ENCODE data around the gene TMEM154. TPM values are rescaled to one million over a fixed set of nuclear protein-coding genes. Genes with fewer than 3 reads are reported as not detected.

TMEM154 gene
- polyA plus RNA-seq, 1 donor (not counting 4 experiments of a cell fraction or from before 2014, with no cell fraction given), result 106 TPM

GRCh38 chr4:152578670-152579069 lies 101.1 kb downstream of the TMEM154 start:
- H3K27me3 ChIP-seq (ENCODE audit: control insufficient read depth, extremely low read depth, insufficient read depth, low read length), result no peaks in the 10 kb centered on the region
- H3K4me1 ChIP-seq (ENCODE audit: control insufficient read depth, extremely low read depth, insufficient read depth, low read length), result peaks cover 4% of the 10 kb centered on the region
- no peaks in the 10 kb centered on the region for H3K79me2 ChIP-seq (ENCODE audit: control insufficient read depth, insufficient read depth, low read length)
- H4K20me1 ChIP-seq (ENCODE audit: control insufficient read depth, extremely low read depth, insufficient read depth, low read length), result no peaks in the 10 kb centered on the region
- no peaks in the 10 kb centered on the region for H3K9me3 ChIP-seq (ENCODE audit: control insufficient read depth, low read depth, low read length)
- no peaks in the 10 kb centered on the region for H3K36me3 ChIP-seq (ENCODE audit: control insufficient read depth in 2 of 2, extremely low read depth in 1 of 2, insufficient read depth in 2 of 2, low read length in 2 of 2)
- no peak overlapping the region for H3K27ac ChIP-seq (ENCODE audit: control insufficient read depth, insufficient read depth, low read length)
- H2AFZ ChIP-seq (ENCODE audit: control insufficient read depth, low read length), result no peak overlapping the region
- dilution Hi-C loops (cut with MboI; ENCODE audit: extremely low pct_ligation_motif_present, low sequenced_read_pairs), result no loop called here
- no peak overlapping the region for H3K4me2 ChIP-seq (ENCODE audit: control insufficient read depth, extremely low read depth, insufficient read depth, low read depth, low read length)
- no peaks in the 10 kb centered on the region for H3K9me1 ChIP-seq (ENCODE audit: control insufficient read depth, extremely low read depth, insufficient read depth, low read length)
- no peak overlapping the region for H3K4me3 ChIP-seq (ENCODE audit: control insufficient read depth in 2 of 3, extremely low read depth in 1 of 3, insufficient read depth in 2 of 3, low read depth in 1 of 3, low read length in 3 of 3)
- FAIRE-seq (no peak), DNase-seq (ENCODE audit: low read depth, low spot score) (no peak)
- TF ChIP-seq EZH2 (IDR thresholded peaks at IDR 0.05; ENCODE audit: low read length) (no peak), CTCF (optimal IDR thresholded peaks at IDR 0.05 in 1 of 3, IDR thresholded peaks at IDR 0.05 in 1 of 3, conservative IDR thresholded peaks at IDR 0.05 in 1 of 3; ENCODE audit: extremely low read depth in 1 of 3, insufficient read depth in 2 of 3, low read length in 3 of 3) (no peak)
- H3K9ac ChIP-seq (ENCODE audit: control insufficient read depth, extremely low read depth, insufficient read depth, low read length), result no peak overlapping the region

GRCh38 chr4:152577708-152578396 lies 101.9 kb downstream of the TMEM154 start:
- no peak overlapping the region for H3K27ac ChIP-seq (ENCODE audit: control insufficient read depth, insufficient read depth, low read length)
- H2AFZ ChIP-seq (ENCODE audit: control insufficient read depth, low read length), result no peak overlapping the region
- dilution Hi-C loops (cut with MboI; ENCODE audit: extremely low pct_ligation_motif_present, low sequenced_read_pairs), result no loop called here
- DNase-seq (ENCODE audit: low read depth, low spot score) (no peak), FAIRE-seq (no peak)
- no peaks in the 10 kb centered on the region for H3K27me3 ChIP-seq (ENCODE audit: control insufficient read depth, extremely low read depth, insufficient read depth, low read length)
- no peaks in the 10 kb centered on the region for H3K36me3 ChIP-seq (ENCODE audit: control insufficient read depth in 2 of 2, extremely low read depth in 1 of 2, insufficient read depth in 2 of 2, low read length in 2 of 2)
- TF ChIP-seq CTCF (optimal IDR thresholded peaks at IDR 0.05 in 1 of 3, IDR thresholded peaks at IDR 0.05 in 1 of 3, conservative IDR thresholded peaks at IDR 0.05 in 1 of 3; ENCODE audit: extremely low read depth in 1 of 3, insufficient read depth in 2 of 3, low read length in 3 of 3), result no peak
- no peak for TF ChIP-seq EZH2 (IDR thresholded peaks at IDR 0.05; ENCODE audit: low read length)
- H3K9ac ChIP-seq (ENCODE audit: control insufficient read depth, extremely low read depth, insufficient read depth, low read length), result no peak overlapping the region
- no peaks in the 10 kb centered on the region for H3K9me1 ChIP-seq (ENCODE audit: control insufficient read depth, extremely low read depth, insufficient read depth, low read length)
- H4K20me1 ChIP-seq (ENCODE audit: control insufficient read depth, extremely low read depth, insufficient read depth, low read length), result no peaks in the 10 kb centered on the region
- no peaks in the 10 kb centered on the region for H3K79me2 ChIP-seq (ENCODE audit: control insufficient read depth, insufficient read depth, low read length)
- no peak overlapping the region for H3K4me3 ChIP-seq (ENCODE audit: control insufficient read depth in 2 of 3, extremely low read depth in 1 of 3, insufficient read depth in 2 of 3, low read depth in 1 of 3, low read length in 3 of 3)
- H3K9me3 ChIP-seq (ENCODE audit: control insufficient read depth, low read depth, low read length), result no peaks in the 10 kb centered on the region
- no peak overlapping the region for H3K4me2 ChIP-seq (ENCODE audit: control insufficient read depth, extremely low read depth, insufficient read depth, low read depth, low read length)
- H3K4me1 ChIP-seq (ENCODE audit: control insufficient read depth, extremely low read depth, insufficient read depth, low read length), result peaks cover 12% of the 10 kb centered on the region
